Chondrocyte (in vitro differentiated cells): Measurements from ENCODE around the gene DECR2. TPM values are rescaled to one million over a fixed set of nuclear protein-coding genes. Genes with fewer than 3 reads are reported as not detected.
"Not testable (repeated sequence)": the region's sequence is repeated elsewhere in the genome, so short reads cannot be mapped to it uniquely, and the experiment has no call there.

Experiments
- DNase-seq: peaks from one replicate; pipeline ENCODE4 v3.0.0; 2021; ENCODE audit warnings: mixed read lengths, low spot score
- H3K27ac Mint-ChIP-seq: one replicate; pipeline ENCODE4 v1.8.0; 2021; ENCODE audit warnings: mild to moderate bottlenecking, moderate library complexity, mixed read lengths; ENCODE audit not compliant: unreplicated experiment
- H3K27me3 Mint-ChIP-seq: 2 replicates; pipeline ENCODE4 v1.8.0; 2021; ENCODE audit warnings: low read depth, mixed read lengths
- H3K36me3 Mint-ChIP-seq: 2 replicates; pipeline ENCODE4 v1.8.0; 2021; ENCODE audit warnings: low read depth, mixed read lengths
- H3K4me1 Mint-ChIP-seq: 2 replicates; pipeline ENCODE4 v1.8.0; 2021; ENCODE audit warnings: low read depth, mild to moderate bottlenecking, mixed read lengths
- H3K4me3 Mint-ChIP-seq: one replicate; pipeline ENCODE4 v1.8.0; 2021; ENCODE audit warnings: mild to moderate bottlenecking, moderate library complexity, mixed read lengths; ENCODE audit not compliant: unreplicated experiment
- H3K9me3 Mint-ChIP-seq: 2 replicates; pipeline ENCODE4 v1.8.0; 2021; ENCODE audit warnings: low read depth, mixed read lengths
- CTCF ChIP-seq: fragments of 200-600 bp; sonication (generic); IDR thresholded peaks from 2 replicates; pipeline ENCODE4 v1.5.0; 2021; ENCODE audit warnings: antibody characterized with exemption, mild to moderate bottlenecking, moderate library complexity
- total RNA-seq: library from RNA; stranded (reverse); gene quantifications from 3 replicates; pipeline ENCODE4 v1.2.1, GENCODE V29; 2021

The DECR2 gene
- total RNA-seq, 1 donor from 2014 or later = 25.1 TPM

- H3K36me3 Mint-ChIP-seq = peaks cover 5% of the 10 kb centered on the region
- H3K4me1 Mint-ChIP-seq = peaks cover 6% of the 10 kb centered on the region
- no peaks in the 10 kb centered on the region for H3K9me3 Mint-ChIP-seq
- H3K4me3 Mint-ChIP-seq = no peak overlapping the region
- TF ChIP-seq CTCF = no peak
- H3K27me3 Mint-ChIP-seq = no peaks in the 10 kb centered on the region
- DNase-seq = peak; percentile 86
- no peak overlapping the region for H3K27ac Mint-ChIP-seq
Measured at GRCh38 chr16:376817-377418, 24.8 kb upstream of the DECR2 start.

GRCh38 chr16:377419-377951 is 24.2 kb upstream of the DECR2 start:
- no peak overlapping the region for H3K4me3 Mint-ChIP-seq
- DNase-seq = peak; percentile 92
- no peaks in the 10 kb centered on the region for H3K9me3 Mint-ChIP-seq
- peaks cover 8% of the 10 kb centered on the region for H3K4me1 Mint-ChIP-seq
- no peak for TF ChIP-seq CTCF
- H3K27me3 Mint-ChIP-seq = no peaks in the 10 kb centered on the region
- no peak overlapping the region for H3K27ac Mint-ChIP-seq
- H3K36me3 Mint-ChIP-seq = peaks cover 5% of the 10 kb centered on the region

GRCh38 chr16:378113-378820 is 23.4 kb upstream of the DECR2 start:
- not testable (repeated sequence) for H3K27me3 Mint-ChIP-seq, DNase-seq, H3K27ac Mint-ChIP-seq, H3K36me3 Mint-ChIP-seq, H3K4me3 Mint-ChIP-seq, H3K9me3 Mint-ChIP-seq
- H3K4me1 Mint-ChIP-seq = peaks cover 16% of the 10 kb centered on the region

GRCh38 chr16:378821-379182 is 22.9 kb upstream of the DECR2 start:
- no peak for TF ChIP-seq CTCF
- Mint-ChIP-seq H3K27ac (no peak overlapping the region), H3K36me3 (peaks cover 1% of the 10 kb centered on the region), H3K27me3 (no peaks in the 10 kb centered on the region), H3K4me1 (peaks cover 20% of the 10 kb centered on the region), H3K9me3 (no peaks in the 10 kb centered on the region), H3K4me3 (no peak overlapping the region)
- no peak for DNase-seq

- Mint-ChIP-seq H3K9me3 (no peaks in the 10 kb centered on the region), H3K36me3 (peaks cover 1% of the 10 kb centered on the region), H3K4me1 (peaks cover 20% of the 10 kb centered on the region), H3K27ac (no peak overlapping the region), H3K4me3 (no peak overlapping the region), H3K27me3 (no peaks in the 10 kb centered on the region)
- no peak for DNase-seq
- no peak for TF ChIP-seq CTCF
Measured at GRCh38 chr16:379183-379960, 22.3 kb upstream of the DECR2 start.
